SKM-1 treated with dmso at 0.1 percent for 144 hours (cell line): Measurements from ENCODE around the gene SLAMF9.
"Not testable (repeated sequence)": the region's sequence is repeated elsewhere in the genome, so short reads cannot be mapped to it uniquely, and the experiment has no call there.

ENCODE experiments used
- DNase-seq: peaks from one replicate; lab custom pipeline; 2025; ENCODE audit not compliant: unreplicated experiment; lab: John Stamatoyannopoulos, UW

The SLAMF9 gene

GRCh38 chr1:159921700-159922504, 32.1 kb downstream of the SLAMF9 start:
- DNase-seq: no peak

GRCh38 chr1:159921251-159921650, 32.8 kb downstream of the SLAMF9 start:
- no peak for DNase-seq

GRCh38 chr1:159920651-159921050, 33.4 kb downstream of the SLAMF9 start:
- no peak for DNase-seq

DNA sequence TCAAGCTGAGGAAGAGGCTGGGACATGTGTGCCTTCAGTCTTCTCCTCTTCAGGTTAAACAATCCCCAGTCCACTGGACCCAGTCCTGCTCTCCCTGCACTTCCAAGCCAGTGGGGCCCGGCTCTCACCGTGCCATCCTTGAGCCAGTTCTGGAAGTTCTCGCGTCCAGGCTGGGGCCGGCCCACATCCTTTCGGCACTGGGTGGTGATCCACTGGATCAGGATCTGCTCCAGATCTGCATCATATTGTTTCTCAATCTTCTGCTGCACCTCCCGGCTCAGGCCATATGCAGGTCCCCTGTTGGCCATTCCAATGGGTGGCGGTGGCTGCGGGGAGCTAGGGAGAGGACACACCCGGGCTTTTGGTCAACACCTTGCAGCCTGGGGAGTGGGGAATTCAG, 33.8 kb downstream of the SLAMF9 start:
- DNase-seq: no peak

- no peak for DNase-seq
These were observed 34.7 kb downstream of the SLAMF9 start for GRCh38 chr1:159919236-159919865.

DNA sequence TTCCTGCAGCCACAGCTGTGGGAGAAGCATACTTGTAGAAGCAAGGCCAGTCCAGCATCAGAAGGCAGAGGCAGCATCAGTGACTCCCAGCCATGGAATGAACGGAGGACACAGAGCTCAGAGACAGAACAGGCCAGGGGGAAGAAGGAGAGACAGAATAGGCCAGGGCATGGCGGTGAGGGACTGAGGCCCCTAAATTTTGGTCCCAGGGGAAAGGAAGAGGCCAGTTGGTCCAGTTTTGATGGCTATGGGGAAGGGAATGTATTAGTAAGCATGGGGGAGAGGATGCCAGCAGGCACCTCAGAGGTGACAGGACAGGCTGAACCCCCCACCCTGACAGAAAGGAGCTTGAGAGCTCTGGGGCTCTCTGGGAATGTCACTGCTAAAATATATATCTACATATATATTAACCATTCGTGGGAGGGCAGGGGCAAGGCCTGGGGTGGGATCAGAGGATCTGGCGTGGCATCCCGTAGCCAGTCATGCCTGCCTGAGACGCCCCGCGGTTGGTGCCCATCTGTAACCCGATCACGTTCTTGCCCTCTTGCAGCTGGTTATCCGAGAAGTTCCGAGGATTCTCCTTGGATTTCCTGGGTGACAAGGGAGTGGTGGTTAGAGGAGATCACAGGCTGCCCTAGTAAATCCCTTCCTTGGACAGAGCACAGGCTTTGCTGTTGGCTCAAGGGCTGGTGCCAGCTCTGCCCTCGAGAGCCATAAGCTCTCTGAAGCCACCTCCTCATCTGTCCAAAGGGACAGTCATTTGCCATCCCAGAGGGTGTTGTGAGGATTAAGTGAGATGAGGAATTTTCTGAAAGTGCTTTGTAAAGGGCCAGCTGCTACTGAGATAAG, 35.5 kb downstream of the SLAMF9 start:
- DNase-seq: no peak

DNA sequence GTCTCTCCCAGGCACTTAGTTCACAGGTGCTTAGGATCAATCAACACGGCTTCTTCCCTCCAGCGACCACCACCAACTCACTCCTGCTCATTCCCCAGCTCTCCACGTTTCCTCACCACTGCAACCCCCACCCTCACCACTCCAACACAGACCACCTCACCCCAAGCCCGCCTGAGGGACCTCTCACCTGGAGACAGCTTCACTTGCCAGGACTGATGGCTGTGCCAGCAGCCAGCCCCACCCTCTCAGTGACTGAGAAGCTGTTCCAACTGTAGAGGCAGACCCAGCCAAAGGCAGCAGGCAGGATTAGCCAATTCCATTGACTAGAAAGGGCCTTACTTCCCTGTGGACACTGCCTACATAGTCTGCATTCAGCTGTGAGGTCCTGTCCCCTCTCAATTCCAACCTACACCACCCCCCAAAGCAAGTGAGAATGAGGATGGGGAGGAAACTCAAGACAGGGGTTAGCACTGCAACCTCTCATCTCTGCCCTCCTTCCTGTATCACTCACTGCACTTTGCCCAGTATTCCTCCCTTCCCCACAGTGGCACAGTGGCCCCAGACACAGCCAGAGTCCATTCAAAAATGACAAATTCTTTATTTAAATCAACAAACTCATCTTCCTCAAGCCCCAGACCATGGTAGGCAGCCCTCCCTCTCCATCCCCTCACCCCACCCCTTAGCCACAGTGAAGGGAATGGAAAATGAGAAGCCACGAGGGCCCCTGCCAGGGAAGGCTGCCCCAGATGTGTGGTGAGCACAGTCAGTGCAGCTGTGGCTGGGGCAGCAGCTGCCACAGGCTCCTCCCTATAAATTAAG, 36.3 kb downstream of the SLAMF9 start:
- DNase-seq: no peak

GRCh38 chr1:159916242-159917051, 37.6 kb downstream of the SLAMF9 start:
- no peak for DNase-seq

DNA sequence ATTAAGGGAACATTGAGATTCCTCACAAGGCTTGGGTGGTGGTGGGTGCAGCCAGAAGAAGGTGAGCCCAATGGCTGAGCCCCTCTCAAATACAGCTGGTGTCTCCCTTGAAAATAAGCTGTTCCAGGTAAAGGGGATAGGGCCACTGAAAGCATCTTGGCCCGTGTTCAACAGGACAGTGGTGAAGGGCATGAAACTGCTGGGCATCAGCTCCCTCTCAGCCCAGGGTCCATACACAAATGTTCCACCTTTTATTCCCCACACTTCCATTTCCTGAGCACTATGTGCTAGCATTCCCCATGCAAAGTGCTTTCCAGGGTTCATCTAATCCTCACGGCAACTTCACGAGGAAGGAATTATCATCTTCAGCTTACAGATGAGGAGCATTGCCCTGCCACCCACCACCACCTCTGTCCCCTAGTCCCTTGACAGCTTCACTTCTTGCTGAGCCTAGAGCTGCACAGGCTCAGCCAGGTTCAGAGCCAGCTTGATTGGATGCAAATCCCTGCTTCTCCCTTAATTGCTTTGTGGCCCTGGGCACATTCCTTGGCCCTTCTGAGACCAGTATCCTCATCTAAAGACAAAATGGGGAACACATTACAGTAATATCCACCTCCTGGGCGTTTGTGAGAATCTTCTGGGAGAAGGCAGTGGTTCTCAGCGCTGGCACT, 38.3 kb downstream of the SLAMF9 start:
- no peak for DNase-seq

DNA sequence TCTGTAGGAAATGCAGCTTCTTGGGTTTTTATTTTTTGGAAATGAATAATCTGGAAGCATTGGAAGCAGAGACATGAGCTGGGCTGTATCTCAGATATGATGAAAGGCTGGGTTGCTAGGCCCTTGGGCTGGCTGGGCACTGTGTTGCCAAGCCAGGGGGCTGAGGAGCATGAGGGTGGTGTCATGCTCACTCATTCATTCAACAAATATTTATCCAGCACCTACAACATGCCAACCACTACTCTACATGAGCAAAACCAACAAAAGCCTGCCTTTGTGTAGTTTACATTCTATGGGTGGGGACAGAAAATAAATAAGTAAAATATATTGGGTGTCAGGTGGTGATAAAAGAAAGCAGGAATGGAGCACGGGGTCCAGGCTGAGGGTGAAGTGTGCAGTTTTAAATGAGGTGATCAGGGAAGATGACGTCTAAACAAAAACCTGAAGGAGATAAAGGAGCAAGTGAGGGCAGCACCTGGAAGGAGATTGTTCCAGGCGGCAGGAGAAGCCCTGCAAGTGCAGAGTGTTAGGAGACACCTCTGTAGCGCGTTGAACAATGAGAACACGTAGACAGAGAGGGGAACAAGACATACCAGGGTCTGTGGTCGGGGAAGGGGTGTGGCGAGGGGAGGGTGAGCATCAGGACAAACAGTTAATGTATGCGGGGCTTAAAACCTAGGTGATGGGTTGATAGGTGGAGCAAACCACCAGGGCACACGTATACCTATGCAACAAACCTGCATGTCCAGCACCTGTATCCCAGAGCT, 39.6 kb downstream of the SLAMF9 start:
- DNase-seq: no peak

DNA sequence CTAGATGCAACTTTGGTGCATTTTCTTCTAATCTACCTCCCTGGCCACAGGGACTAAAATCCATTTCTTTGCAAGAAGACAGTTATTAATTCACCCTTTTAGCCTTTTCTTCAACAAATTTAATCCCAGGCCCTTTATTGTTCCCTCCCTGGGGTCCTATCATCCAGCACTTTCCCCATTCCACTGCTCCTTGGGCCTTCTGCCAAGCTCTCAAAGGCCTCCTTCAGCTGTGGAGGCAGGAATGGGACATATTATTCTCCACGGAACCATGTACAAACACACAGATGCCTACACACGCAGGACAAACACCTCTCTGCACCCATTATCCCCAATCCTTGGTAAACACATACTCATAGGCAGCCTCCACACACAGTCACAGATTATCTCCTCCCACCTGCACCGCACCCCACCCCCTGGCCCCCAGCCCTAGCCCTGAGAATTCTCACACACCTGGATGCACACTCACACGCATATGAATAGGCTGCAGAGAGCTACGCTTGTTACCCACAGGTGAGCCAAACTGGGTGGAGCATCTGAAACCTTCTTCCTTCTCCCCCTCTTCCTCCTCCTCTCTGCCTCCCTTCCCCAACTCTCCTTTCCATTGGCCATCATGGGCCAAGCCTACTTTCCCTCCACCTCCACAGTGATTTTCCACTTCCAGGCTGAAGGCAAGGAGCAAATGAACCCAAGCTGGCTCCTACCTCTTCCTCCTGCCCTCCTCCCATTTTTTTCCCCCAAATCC, 40.4 kb downstream of the SLAMF9 start:
- DNase-seq: no peak

DNA sequence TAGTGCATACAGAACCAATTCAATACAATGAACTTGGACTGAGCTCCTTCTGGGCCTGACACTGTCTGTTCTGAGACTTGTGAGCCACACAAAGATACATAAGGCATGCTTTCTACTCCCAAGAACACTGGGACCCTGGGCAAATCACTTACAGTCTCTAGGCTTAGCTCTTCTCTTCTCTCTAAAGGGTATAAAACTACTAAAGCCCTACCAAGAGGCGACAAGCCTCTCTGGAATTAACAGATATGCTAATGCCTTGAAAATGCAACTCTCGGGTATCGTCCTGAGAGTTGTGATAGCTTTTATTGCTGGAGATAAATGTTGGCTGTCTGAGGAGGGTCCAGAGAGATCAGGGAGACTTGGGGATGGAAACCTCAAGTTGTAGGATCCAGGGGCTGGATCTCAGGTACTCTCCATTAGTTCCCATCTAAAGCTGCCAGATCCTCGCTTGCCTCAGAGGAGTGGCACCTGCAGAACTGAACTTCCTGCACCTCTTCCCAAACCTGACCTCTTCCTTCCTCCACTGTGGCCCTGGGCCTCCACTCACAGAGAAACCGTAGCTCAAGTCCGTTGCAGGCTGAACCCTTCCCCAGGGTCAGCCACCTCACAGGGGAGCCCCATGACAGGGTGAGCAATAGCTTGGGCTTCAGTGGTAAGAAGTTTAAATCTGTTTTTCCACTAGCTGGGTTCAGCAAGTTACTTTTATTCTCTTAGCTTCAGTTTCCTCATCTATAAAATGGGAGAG, 42.5 kb downstream of the SLAMF9 start:
- peak; percentile 56 for DNase-seq

DNA sequence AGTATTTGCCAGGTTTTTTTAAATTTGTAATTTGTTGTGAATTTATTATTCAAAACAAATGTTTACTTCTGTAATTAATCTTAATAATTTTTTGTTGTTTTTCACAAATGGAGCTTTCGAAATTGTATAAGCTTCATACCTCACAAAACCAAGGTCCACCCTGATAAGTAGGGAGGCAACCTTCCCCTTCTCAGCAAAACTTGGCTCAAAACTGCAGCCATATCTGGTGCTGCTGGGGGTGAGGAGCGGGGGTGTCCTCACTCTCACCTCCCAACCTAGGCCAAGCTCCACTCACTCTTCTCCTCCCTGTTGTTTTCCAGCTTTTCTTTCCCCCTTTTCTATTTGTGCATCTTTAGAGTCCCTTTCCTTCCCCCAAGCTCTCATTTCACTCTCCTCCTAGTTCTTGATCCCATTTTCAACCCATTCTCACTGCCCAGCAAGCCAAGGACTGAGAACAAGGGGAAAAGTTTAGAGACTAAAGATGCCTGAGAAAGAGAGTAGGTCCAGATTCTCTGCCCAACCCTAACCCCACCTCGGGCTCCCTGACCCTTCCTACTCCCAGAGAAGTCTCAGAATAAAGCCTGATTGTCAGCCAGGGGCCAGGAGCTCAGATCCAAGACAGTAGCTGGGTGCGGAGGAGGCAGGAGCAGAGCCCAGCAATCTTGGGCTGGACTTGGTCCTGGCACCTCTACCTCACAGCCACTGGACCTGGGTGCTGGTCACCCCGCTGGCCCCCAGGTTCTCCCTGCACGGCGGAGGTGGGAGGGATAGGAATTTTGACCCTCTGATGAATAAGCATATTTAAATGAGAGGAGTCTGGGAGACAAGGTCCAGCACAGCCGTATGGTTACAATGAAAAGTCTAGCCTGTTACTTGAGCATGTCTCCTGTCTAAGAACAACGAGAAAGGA, 45.8 kb downstream of the SLAMF9 start:
- no peak for DNase-seq

DNA sequence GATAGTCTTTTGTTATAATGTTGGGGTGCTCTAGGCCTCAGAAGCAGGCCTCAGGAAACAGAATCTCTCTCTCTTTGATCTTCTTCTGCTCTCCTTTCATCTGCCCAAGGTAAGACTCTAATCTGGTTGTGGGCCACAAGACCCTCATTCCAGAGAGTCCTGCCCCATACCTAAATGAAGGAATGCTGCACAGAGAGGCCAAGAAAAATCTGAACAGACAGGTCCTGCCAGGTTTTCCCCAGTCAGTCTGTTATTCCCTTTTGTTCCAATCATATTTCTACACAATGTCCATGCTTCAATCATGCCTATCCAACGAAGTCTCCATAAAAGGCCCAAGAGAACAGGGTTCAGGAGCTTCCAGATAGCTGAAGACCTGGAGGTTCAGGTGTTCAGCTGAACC, 47.1 kb downstream of the SLAMF9 start:
- DNase-seq: no peak

DNA sequence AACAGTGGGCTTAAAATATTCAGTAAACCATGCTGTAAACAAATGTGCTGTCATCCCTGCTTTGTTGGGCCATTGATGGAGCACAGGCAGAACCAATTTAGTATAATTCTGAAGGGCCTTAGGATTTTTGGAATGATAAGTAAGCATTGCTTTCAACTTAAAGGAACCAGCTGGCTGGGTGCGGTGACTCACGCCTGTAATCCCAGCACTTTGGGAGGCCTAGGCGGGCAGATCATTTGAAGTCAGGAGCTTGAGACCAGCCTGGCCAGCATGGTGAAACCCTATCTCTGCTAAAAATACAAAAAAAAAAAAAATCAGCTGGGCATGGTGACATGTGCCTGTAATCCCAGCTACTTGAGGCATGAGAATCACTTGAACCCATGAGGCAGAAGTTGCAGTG, 50.0 kb downstream of the SLAMF9 start:
- DNase-seq: not testable (repeated sequence)

DNA sequence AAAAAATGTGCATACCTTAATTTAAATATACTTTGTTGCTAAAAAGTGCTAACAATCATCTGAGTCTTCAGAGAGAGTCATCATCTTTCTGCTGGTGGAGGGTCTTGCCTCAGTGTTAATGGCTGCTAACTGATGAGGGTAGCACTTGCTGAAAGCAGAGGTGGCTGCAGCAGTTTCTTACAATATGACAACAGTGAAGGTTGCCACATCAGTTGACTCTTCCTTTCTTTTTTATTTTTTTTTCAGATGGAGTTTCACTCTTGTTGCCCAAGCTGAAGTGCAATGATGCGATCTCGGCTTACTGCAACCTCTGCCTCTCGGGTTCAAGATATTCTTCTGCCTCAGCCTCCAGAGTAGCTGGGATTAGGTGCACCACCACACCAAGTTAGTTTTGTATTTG, 51.5 kb downstream of the SLAMF9 start:
- no peak for DNase-seq
